Adrenal gland (tissue), 12 donors: ENCODE results near the gene SCAMP2. TPM values are rescaled to one million over a fixed set of nuclear protein-coding genes. Genes with fewer than 3 reads are reported as not detected.

Source experiments
- DNase-seq, 7 donors: peaks; one replicate each; pipeline ENCODE4 v3.0.0-alpha.2; 2019 to 2020
- H3K27ac ChIP-seq, 5 donors: fragments of 200-600 bp; sonication (generic) in 4 of 5; 1 replicate in 3 of 5; 2 replicates in 2 of 5; pipeline versions ENCODE4 v1.5.1 to v1.8.0; 2016 to 2020; ENCODE audit warnings: mild to moderate bottlenecking in 1 of 5
- H3K27me3 ChIP-seq: fragments of 200-600 bp; 2 replicates; pipeline ENCODE4 v1.8.0; 2021
- H3K36me3 ChIP-seq, 2 donors: fragments of 200-600 bp; replicated peaks in 1 of 2; 1 replicate in 1 of 2; 2 replicates in 1 of 2; pipeline versions ENCODE4 v1.5.1 to v1.8.0; 2018 to 2022
- H3K4me1 ChIP-seq, 2 donors: fragments of 200-600 bp; replicated peaks in 1 of 2; 1 replicate in 1 of 2; 2 replicates in 1 of 2; pipeline versions ENCODE4 v1.5.1 to v1.8.0; 2018 to 2021
- H3K4me3 ChIP-seq, 4 donors: fragments of 200-600 bp; sonication (generic) in 3 of 4; one replicate each; pipeline ENCODE4 v1.5.1; 2016 to 2018
- H3K9me3 ChIP-seq, 3 donors: fragments of 200-600 bp; sonication (generic) in 1 of 3; replicated peaks in 1 of 3; 1 replicate in 2 of 3; 2 replicates in 1 of 3; pipeline versions ENCODE4 v1.5.1 to v1.8.0; 2016 to 2021
- CTCF ChIP-seq, 6 experiments: fragments of 450-650 bp in 4 of 6; fragments of 200-600 bp in 2 of 6; sonication (generic) in 1 of 6; IDR thresholded peaks; 1 replicate in 5 of 6; 2 replicates in 1 of 6; pipeline versions ENCODE4 v1.5.1 to v1.8.0; 2016 to 2021; ENCODE audit warnings: antibody characterized with exemption in 6 of 6, mild to moderate bottlenecking in 2 of 6, moderate library complexity in 1 of 6
- POLR2A ChIP-seq, 2 donors: fragments of 450-650 bp; IDR thresholded peaks; one replicate each; pipeline ENCODE4 v1.6.1; 2017; ENCODE audit warnings: antibody characterized with exemption in 2 of 2, mild to moderate bottlenecking in 2 of 2, moderate library complexity in 1 of 2
- WGBS, 4 donors: extraction: QIAGEN DNeasy Blood & Tissue Kit in 2 of 4; methylation state at CpG; one replicate each; pipeline versions ENCODE4 v1.1.5 to v1.1.7; 2013 to 2017; 5-methylcytosine and 5-hydroxymethylcytosine counted together
- intact Hi-C, 2 donors: fragments of 100-400 bp; cut with DNase I; formaldehyde crosslinking; loops; one replicate each; pipeline versions ENCODE4 v1.14.1 to v1.15.0; 2022 to 2023
- polyA plus RNA-seq, 3 donors: library from polyadenylated mRNA; stranded (reverse); fragments of 200-250 nt in 2 of 3; fragments of 350-450 nt in 1 of 3; fragmentation: Illumina TruSeq in 1 of 3; extraction: RNeasy Lipid Tissue Mini Kit (QIAGEN cat#74804) in 1 of 3; gene quantifications; one replicate each; pipeline ENCODE4 v1.2.3, GENCODE V29; 2013 to 2014
- total RNA-seq, 9 donors: library from RNA; depleted of rRNA in 4 of 9; stranded (reverse); fragments of >200 nt in 4 of 9; fragments of 120-200 nt in 1 of 9; fragmentation: NEBNext Ultra II Directional in 1 of 9; extraction: Animal tissue kit (Norgen Biotek cat#: 25700) in 1 of 9; gene quantifications; one replicate each; pipeline versions ENCODE4 v1.1.0 to v1.2.4, GENCODE V29; 2013 to 2023
- donor health status: healthy with polysubstance abuse.
- donor health status: Bipolar disorder and iron deficiency.
- donor health status: DM: yes; HTN: yes; CAD: no.
- donor health status: DM: no; HTN: no; CAD: no.
- donor health status: DM: no; HTN: no; CAD: no.
- donor health status: DM: yes; HTN: yes; CAD: no.

SCAMP2 gene
- total and polyA plus RNA-seq, 12 donors: 29.5 to 185 (median 98.7) TPM

DNA sequence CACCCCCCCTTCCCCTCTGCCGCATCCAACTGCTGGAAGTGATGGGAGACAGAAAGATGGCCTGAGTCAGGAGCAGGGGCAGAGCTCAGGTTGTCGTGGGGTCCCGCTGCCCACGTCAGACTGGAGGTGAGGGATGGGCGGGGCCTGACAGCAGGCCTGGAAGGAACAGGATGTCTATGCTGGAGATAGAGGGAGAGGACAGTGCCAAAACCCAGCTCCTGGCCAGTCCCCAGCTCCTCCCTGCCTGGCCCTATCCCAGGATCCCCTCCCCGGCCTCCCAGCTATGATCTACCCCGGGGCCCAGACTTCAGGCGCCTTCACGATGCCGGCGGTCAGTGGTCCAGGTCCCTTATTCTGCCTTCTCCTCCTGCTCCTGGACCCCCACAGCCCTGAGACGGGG, 60.6 kb downstream of the SCAMP2 start, which contains the start of gene LMAN1L:
Gene LMAN1L (plus strand): TSS at position 303 of the 400 bp plus-strand sequence. CDS start 20 bp downstream, at position 323.
- WGBS, 4 donors: 74 to 86% (median 78%) methylated on average over 7 to 12 of the region's 12 CpGs
- intact Hi-C loops: no loop called here
- H3K4me3 ChIP-seq: no peak within 1 kb of the TSS
- H3K9me3 ChIP-seq: no peaks in the 10 kb centered on the region
- TF ChIP-seq POLR2A (IDR thresholded peaks at IDR 0.05) (no peak), CTCF (IDR thresholded peaks at IDR 0.05) (no peak)
- H3K27ac ChIP-seq: peak within 1 kb of the TSS in 1 of 5 donors; percentile 34
- no peaks in the 10 kb centered on the region for H3K36me3 ChIP-seq
- H3K27me3 ChIP-seq: no peaks in the 10 kb centered on the region
- peaks cover 20 to 35% of the 10 kb centered on the region in 2 donors for H3K4me1 ChIP-seq
- DNase-seq: no peak

GRCh38 chr15:74809956-74810355, 63.2 kb downstream of the SCAMP2 start:
- intact Hi-C loops: no loop called here

DNA sequence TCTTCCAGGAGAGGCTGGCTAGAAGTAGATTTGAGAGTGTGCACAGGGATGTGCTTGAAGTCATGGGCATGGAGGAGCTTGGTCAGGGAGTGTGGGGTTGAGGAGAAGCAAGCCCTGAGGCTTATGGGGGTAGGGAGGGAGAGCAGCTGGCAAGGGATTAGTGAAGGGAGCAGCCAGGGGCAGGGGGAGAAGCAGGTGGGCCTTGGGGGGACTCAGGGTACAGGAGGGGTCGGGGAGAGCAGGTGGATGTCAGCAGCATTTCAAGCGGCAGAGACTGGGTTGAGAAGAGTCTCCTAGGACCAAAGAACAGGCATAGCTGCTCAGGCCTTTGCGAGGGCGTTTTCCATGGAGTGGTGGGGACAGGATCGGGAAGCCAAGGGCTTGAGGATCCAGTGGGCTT, 63.9 kb downstream of the SCAMP2 start:
- no peaks in the 10 kb centered on the region for H3K9me3 ChIP-seq
- WGBS, 4 donors: 86 to 91% (median 89%) methylated on average over 5 of the region's 5 CpGs
- H3K4me3 ChIP-seq: no peak overlapping the region
- intact Hi-C loops: no loop called here
- TF ChIP-seq POLR2A (IDR thresholded peaks at IDR 0.05) (no peak), CTCF (IDR thresholded peaks at IDR 0.05) (no peak)
- H3K27me3 ChIP-seq: no peaks in the 10 kb centered on the region
- DNase-seq: no peak
- H3K4me1 ChIP-seq: peaks cover 5 to 10% of the 10 kb centered on the region in 2 donors
- H3K36me3 ChIP-seq: no peaks in the 10 kb centered on the region
- no peak overlapping the region for H3K27ac ChIP-seq

More at GRCh38 chr15:74809956-74810355, 63.2 kb downstream of the SCAMP2 start:
- Histone ChIP-seq H3K4me3 (no peak overlapping the region), H3K9me3 (no peaks in the 10 kb centered on the region), H3K27me3 (no peaks in the 10 kb centered on the region), H3K36me3 (no peaks in the 10 kb centered on the region), H3K4me1 (peaks cover 10 to 17% of the 10 kb centered on the region in 2 donors), H3K27ac (no peak overlapping the region)
- TF ChIP-seq CTCF (IDR thresholded peaks at IDR 0.05) (no peak), POLR2A (IDR thresholded peaks at IDR 0.05) (no peak)
- no peak for DNase-seq
- 90 to 96% (median 94%) methylated on average over 3 of the region's 3 CpGs for WGBS, 4 donors

DNA sequence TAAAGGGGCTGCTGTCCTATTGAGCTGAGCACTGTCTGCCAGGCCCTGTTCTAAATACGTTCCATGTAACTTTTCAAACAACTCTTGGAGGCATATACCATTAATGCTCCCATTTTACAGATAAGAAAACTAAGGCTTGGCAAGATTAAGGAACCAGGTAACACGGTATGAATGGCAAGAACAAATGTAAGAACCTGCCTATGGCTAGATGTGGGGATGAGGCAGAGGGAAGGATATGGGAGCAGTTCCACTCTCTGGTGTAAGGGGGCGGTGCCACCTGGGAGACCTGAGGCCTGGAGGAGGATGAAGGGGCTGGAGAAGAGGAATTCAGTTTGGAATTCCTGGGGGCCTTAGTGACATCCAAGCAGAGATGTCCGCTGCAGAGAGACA, 64.3 kb downstream of the SCAMP2 start:
- no peak for DNase-seq
- 75 to 78% (median 77%) methylated on average over 4 of the region's 4 CpGs for WGBS, 4 donors
- no peak for TF ChIP-seq POLR2A (IDR thresholded peaks at IDR 0.05)
- TF ChIP-seq CTCF (IDR thresholded peaks at IDR 0.05): no peak
- Histone ChIP-seq H3K4me1 (peaks cover 5 to 7% of the 10 kb centered on the region in 2 donors), H3K27ac (no peak overlapping the region), H3K9me3 (no peaks in the 10 kb centered on the region), H3K36me3 (peaks cover 0 to 3% of the 10 kb centered on the region in 2 donors), H3K27me3 (no peaks in the 10 kb centered on the region), H3K4me3 (no peak overlapping the region)
- intact Hi-C loops: no loop called here
